Subcutaneous adipose tissue (tissue), 4 donors: ENCODE results near the gene BTNL3. TPM values are rescaled to one million over a fixed set of nuclear protein-coding genes. Genes with fewer than 3 reads are reported as not detected.

Experiments used
- CTCF ChIP-seq: fragments of 450-650 bp; IDR thresholded peaks from one replicate; pipeline ENCODE4 v1.5.1; 2016; ENCODE audit warnings: low read depth, mild to moderate bottlenecking, control low read depth, antibody characterized with exemption, moderate library complexity
- total RNA-seq, 4 donors: library from RNA; depleted of rRNA; stranded (reverse); fragments of >200 nt; gene quantifications; one replicate each; pipeline ENCODE4 v1.1.0, GENCODE V29; 2016

BTNL3 gene, protein sequence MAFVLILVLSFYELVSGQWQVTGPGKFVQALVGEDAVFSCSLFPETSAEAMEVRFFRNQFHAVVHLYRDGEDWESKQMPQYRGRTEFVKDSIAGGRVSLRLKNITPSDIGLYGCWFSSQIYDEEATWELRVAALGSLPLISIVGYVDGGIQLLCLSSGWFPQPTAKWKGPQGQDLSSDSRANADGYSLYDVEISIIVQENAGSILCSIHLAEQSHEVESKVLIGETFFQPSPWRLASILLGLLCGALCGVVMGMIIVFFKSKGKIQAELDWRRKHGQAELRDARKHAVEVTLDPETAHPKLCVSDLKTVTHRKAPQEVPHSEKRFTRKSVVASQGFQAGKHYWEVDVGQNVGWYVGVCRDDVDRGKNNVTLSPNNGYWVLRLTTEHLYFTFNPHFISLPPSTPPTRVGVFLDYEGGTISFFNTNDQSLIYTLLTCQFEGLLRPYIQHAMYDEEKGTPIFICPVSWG
- total RNA-seq: under 1 TPM in 1 of 4 donors, not detected in 3; 0.22 TPM

DNA sequence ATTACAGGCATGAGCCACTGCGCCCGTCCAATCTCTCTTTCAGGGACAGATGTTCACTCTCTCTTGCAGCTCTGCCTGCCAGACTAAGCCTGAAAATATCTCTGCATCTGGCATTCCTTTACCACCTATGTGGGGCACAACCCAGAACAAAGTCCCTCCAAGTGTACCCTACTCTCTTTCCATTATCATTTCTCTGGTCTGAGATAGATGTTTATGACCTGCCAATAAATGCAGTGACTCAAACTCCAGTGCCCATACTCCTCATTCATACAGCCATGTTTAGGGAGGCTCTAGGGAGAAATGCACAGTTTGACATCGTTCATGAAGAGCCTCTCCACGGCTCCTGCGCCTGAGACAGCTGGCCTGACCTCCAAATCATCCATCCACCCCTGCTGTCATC, at the start of gene BTNL3:
Gene BTNL3, plus strand, starts transcription at position 255 of the 400 bp plus-strand sequence. CDS start 183 bp downstream, outside the sequence.
- no peak for TF ChIP-seq CTCF

- no peak for TF ChIP-seq CTCF
These were observed 38.2 kb upstream of the BTNL3 start for GRCh38 chr5:180950291-180950949.

DNA sequence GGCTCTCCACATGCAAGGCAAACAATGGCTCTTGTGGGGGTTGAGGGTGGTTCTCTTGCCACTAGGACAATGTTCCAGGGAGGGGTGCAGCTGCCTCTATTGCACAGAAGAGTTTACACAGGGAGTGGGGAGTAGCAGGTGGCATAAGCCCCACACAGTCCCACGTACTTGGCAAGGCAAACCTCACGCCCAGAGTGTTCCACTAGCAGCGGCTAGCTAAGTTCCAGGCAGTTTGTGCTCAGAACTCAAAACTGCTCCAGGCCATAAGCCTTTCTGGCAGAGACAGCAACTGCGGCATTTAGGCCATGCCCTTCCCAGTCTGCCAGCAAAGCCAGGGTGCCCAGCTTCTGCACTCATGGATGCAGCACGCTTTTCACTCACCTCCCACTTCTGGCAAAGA, 29.0 kb upstream of the BTNL3 start:
- no peak for TF ChIP-seq CTCF

DNA sequence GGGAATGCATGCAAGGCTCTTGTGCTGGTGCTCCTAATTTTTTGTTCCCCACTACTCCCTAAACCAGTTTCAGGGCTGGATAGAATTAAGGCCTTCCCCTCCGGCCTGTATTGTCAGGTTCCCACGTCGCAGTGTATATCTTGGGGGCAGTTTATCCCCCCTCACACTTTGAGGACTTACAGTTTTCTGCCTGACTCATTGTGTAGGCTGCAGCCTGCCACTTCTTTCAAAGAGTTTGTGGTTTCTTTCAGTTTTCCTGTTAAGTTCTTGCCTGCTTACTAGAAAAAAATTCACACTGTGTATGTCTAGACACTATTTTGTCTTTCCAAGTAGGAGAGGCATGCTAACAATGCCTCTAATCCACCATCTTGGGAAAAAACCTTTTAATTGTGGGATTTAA, 28.4 kb upstream of the BTNL3 start:
- TF ChIP-seq CTCF: no peak

- TF ChIP-seq CTCF: no peak
These were observed 19.2 kb upstream of the BTNL3 start for GRCh38 chr5:180969406-180969805.

GRCh38 chr5:180970336-180970735, 18.3 kb upstream of the BTNL3 start:
- TF ChIP-seq CTCF: no peak

DNA sequence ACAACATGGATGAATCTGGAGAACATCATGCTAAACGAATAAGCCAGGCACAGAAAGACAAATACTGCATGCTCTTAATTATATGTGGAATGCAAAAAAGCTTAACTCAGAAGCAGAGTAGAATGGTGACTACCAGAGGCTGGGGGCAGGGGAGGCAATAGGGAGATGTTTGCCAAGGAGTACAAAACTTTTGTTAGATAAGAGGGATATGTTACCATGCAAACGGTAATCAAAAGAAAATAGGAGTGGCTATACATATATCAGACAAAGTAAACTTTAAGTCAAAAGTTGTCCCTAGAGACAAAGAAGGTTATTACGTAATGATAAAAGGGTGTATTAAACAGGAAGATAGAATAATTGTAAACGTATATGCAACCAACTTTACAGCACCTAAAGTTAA, 17.8 kb upstream of the BTNL3 start:
- no peak for TF ChIP-seq CTCF
